Testis (tissue), 3 donors: ENCODE results near the gene CENPS. TPM values are rescaled to one million over a fixed set of nuclear protein-coding genes. Genes with fewer than 3 reads are reported as not detected.
"Not testable (repeated sequence)": the region's sequence is repeated elsewhere in the genome, so short reads cannot be mapped to it uniquely, and the experiment has no call there.

Experiments
- DNase-seq: peaks from one replicate; pipeline ENCODE4 v3.0.0-alpha.2; 2019
- H3K27ac ChIP-seq, 2 donors: fragments of 200-600 bp; sonication (generic); one replicate each; pipeline ENCODE4 v1.5.1; 2019
- H3K27me3 ChIP-seq: fragments of 200-600 bp; sonication (generic); one replicate; pipeline ENCODE4 v1.5.1; 2019
- H3K36me3 ChIP-seq: fragments of 200-600 bp; sonication (generic); one replicate; pipeline ENCODE4 v1.5.1; 2017; ENCODE audit warnings: low read depth; ENCODE audit errors: missing control alignments
- H3K4me1 ChIP-seq: fragments of 200-600 bp; sonication (generic); one replicate; pipeline ENCODE4 v1.5.1; 2019
- H3K4me3 ChIP-seq, 2 donors: fragments of 200-600 bp; sonication (generic); one replicate each; pipeline ENCODE4 v1.5.1; 2017 to 2019
- H3K9me3 ChIP-seq: fragments of 200-600 bp; sonication (generic); one replicate; pipeline ENCODE4 v1.5.1; 2017
- CTCF ChIP-seq, 3 experiments: fragments of 450-650 bp in 2 of 3; fragments of 200-600 bp in 1 of 3; sonication (generic) in 1 of 3; IDR thresholded peaks; one replicate each; pipeline ENCODE4 v1.5.1; 2016 to 2019; ENCODE audit warnings: antibody characterized with exemption in 3 of 3, mild to moderate bottlenecking in 2 of 3, moderate library complexity in 1 of 3
- POLR2A ChIP-seq: fragments of 450-650 bp; IDR thresholded peaks from one replicate; pipeline ENCODE4 v1.6.1; 2017; ENCODE audit warnings: antibody characterized with exemption, mild to moderate bottlenecking, moderate library complexity
- WGBS, 2 donors: methylation state at CpG; one replicate each; pipeline ENCODE4 v1.1.5; 2018; 5-methylcytosine and 5-hydroxymethylcytosine counted together
- intact Hi-C: fragments of 100-400 bp; cut with DNase I; formaldehyde crosslinking; loops from one replicate; pipeline ENCODE4 v1.15.1; 2023; ENCODE audit warnings: low total_unique reads
- polyA plus RNA-seq: library from polyadenylated mRNA; stranded (reverse); fragments of 350-450 nt; fragmentation: Illumina TruSeq; extraction: RNeasy Lipid Tissue Mini Kit (QIAGEN cat#74804); gene quantifications from one replicate; pipeline ENCODE4 v1.2.3, GENCODE V29; 2014; ENCODE audit warnings: low read depth, low replicate concordance; ENCODE audit not compliant: insufficient read depth
- total RNA-seq, 2 donors: library from RNA; depleted of rRNA; stranded (reverse); fragments of >200 nt; gene quantifications; one replicate each; pipeline ENCODE4 v1.2.3, GENCODE V29; 2016

The CENPS gene
- total and polyA plus RNA-seq, 3 donors from 2014 or later: 26.4 to 125 (median 49.6) TPM

- 91% methylated on average over 15 of the region's 15 CpGs for WGBS, 2 donors
- no peak for DNase-seq
- Histone ChIP-seq H3K9me3 (no peaks in the 10 kb centered on the region), H3K36me3 (no peaks in the 10 kb centered on the region), H3K4me1 (no peaks in the 10 kb centered on the region), H3K27ac (no peak overlapping the region), H3K27me3 (no peaks in the 10 kb centered on the region), H3K4me3 (no peak overlapping the region)
- intact Hi-C loops: no loop called here
- TF ChIP-seq CTCF (IDR thresholded peaks at IDR 0.05) (no peak), POLR2A (no peak)
Measured at GRCh38 chr1:10419351-10419750, 10.9 kb upstream of the CENPS start.

DNA sequence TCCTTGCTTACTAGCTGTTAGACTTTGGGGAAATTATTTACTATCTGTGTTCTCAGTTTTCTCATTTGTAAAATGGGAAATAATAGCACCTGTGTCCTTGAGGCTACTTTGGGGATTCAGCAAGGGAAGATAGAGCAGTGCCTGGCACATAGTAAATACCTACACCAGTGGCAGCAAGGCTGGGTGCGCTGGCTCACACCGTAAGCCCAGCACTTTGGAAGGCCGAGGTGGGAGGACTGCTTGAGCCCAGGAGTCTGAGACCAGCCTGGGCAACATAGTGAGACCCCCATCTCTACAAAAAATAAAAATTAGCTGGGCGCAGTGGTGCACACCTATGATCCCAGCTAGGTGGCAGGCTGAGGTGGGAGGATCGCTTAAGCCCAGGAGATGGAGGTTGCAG lies 8.6 kb upstream of the CENPS start:
- no peak overlapping the region for H3K4me3 ChIP-seq
- TF ChIP-seq CTCF (IDR thresholded peaks at IDR 0.05) (no peak), POLR2A (no peak)
- no peaks in the 10 kb centered on the region for H3K27me3 ChIP-seq
- no peaks in the 10 kb centered on the region for H3K36me3 ChIP-seq
- DNase-seq: no peak
- intact Hi-C loops: no loop called here
- H3K27ac ChIP-seq: no peak overlapping the region
- H3K9me3 ChIP-seq: no peaks in the 10 kb centered on the region
- whole genome bisulfite sequencing, 2 donors: 92 to 95% methylated on average over 5 of the region's 5 CpGs
- no peaks in the 10 kb centered on the region for H3K4me1 ChIP-seq

DNA sequence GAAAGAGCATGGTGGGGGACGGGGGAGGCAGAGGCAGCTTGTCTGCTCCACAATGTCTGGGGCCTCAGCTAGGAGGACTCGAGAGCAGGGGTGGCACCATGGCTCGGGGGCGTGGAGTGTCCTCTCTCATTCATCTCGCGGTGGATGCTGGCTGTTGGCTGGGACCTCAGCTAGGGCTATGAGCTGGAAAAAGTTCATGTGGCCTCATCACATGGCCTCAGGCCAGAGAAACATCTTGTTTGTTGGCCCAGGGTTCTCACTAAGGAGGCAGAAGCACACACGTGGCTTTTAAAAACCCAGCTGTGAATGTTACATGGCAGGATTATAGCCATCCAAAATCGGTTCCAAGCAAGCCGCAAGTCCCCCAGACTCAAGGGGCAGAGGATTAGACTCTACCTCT lies 6.2 kb upstream of the CENPS start:
- WGBS, 2 donors: 38 to 68% methylated on average over 8 to 9 of the region's 9 CpGs
- DNase-seq: peak; percentile 72
- intact Hi-C loops: no loop called here

DNA sequence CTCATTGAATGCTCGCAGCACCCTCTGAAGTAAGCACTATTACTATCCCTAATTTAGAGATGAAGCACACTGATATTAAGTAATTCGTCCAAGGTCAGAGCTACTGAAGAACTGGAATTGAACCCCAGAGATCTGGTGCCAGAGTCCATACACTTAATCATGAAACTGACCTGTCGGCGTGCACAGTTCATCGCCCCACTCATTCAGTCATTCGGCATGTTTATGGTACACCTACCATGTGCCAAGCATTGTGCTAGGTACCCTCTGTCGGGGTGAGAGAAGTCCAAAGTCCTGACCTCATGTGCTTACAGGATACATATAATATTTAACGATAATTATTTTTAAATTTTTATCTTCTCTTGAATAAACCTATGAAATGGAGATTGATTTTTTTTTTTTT lies 5.6 kb upstream of the CENPS start:
- Histone ChIP-seq H3K4me3 (no peak overlapping the region), H3K27ac (no peak overlapping the region), H3K9me3 (no peaks in the 10 kb centered on the region), H3K4me1 (peaks cover 1% of the 10 kb centered on the region), H3K27me3 (no peaks in the 10 kb centered on the region), H3K36me3 (no peaks in the 10 kb centered on the region)
- 82 to 84% methylated on average over 8 of the region's 8 CpGs for WGBS, 2 donors
- no peak for TF ChIP-seq POLR2A
- TF ChIP-seq CTCF (IDR thresholded peaks at IDR 0.05): no peak
- DNase-seq: no peak
- intact Hi-C loops: loop anchor here (5.0 kb wide), 1 partner anchor 47 kb away; no protein-coding TSS in a partner anchor

More for the DNA sequence above, 6.2 kb upstream of the CENPS start:
- H3K36me3 ChIP-seq: no peaks in the 10 kb centered on the region
- H3K4me1 ChIP-seq: no peaks in the 10 kb centered on the region
- H3K27ac ChIP-seq: no peak overlapping the region
- no peaks in the 10 kb centered on the region for H3K27me3 ChIP-seq
- TF ChIP-seq CTCF (IDR thresholded peaks at IDR 0.05): no peak
- no peaks in the 10 kb centered on the region for H3K9me3 ChIP-seq
- H3K4me3 ChIP-seq: no peak overlapping the region

DNA sequence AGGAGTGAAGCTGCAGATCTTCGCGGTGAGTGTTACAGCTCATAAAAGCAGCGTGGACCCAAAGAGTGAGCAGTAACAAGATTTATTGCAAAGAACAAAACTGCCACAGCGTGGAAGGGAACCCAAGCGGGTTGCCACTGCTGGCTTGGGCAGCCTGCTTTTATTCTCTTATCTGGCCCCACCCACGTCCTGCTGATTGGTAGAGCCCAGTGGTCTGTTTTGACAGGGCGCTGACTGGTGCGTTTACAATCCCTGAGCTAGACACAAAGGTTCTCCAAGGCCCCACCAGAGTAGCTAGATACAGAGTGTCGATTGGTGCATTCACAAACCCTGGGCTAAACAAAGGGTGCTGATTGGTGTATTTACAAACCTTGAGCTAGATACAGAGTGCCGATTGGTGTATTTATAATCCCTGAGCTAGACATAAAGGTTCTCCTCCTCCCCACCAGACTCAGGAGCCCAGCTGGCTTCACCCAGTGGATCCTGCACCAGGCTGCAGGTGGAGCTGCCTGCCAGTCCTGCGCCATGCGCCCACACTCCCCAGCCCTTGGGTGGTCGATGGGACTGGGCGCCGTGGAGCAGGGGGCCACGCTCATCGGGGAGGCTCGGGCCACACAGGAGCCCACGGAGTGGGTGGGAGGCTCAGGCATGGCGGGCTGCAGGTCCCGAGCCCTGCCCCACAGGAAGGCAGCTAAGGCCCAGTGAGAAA lies 4.3 kb upstream of the CENPS start:
- H3K4me1 ChIP-seq, H3K27ac ChIP-seq, DNase-seq, H3K27me3 ChIP-seq, H3K9me3 ChIP-seq, H3K4me3 ChIP-seq, H3K36me3 ChIP-seq: not testable (repeated sequence)
- intact Hi-C loops: loop anchor here (5.0 kb wide), 1 partner anchor 49 kb away; no protein-coding TSS in a partner anchor
- 83 to 88% methylated on average over 10 to 18 of the region's 21 CpGs for WGBS, 2 donors

GRCh38 chr1:10426535-10426848 lies 3.7 kb upstream of the CENPS start:
- not testable (repeated sequence) for H3K36me3 ChIP-seq, H3K4me3 ChIP-seq, H3K9me3 ChIP-seq, H3K27me3 ChIP-seq, DNase-seq, H3K27ac ChIP-seq
- H3K4me1 ChIP-seq: peaks cover 10% of the 10 kb centered on the region
- intact Hi-C loops: loop anchor here (5.0 kb wide), 1 partner anchor 49 kb away; no protein-coding TSS in a partner anchor
- WGBS, 2 donors: 100% methylated on average over 2 to 4 of the region's 21 CpGs
